DND-41 (cell line): Measurements from ENCODE around the gene KCNIP1.

Experiments used
- ATAC-seq: fragments of 200-7000 bp; cut with Tn5 transposase; 3 replicates; pipeline ENCODE4 v1.9.1; 2021; ENCODE audit warnings: low read depth; ENCODE audit not compliant: insufficient read depth
- DNase-seq: peaks from one replicate; pipeline ENCODE4 v3.0.0-alpha.2; 2020
- H2AFZ ChIP-seq: 2 replicates; pipeline ENCODE4 v1.6.0; 2012; ENCODE audit warnings: low read depth, low read length
- H3K27ac ChIP-seq: 2 replicates; pipeline ENCODE4 v1.5.1; 2012; ENCODE audit warnings: low read length, inconsistent platforms
- H3K27me3 ChIP-seq: fragments of 200-600 bp; sonication (generic); 2 replicates; pipeline ENCODE4 v1.6.0; 2012; ENCODE audit warnings: low read length, mild to moderate bottlenecking, inconsistent platforms; ENCODE audit not compliant: insufficient read depth, poor library complexity
- H3K36me3 ChIP-seq: 2 replicates; pipeline ENCODE4 v1.5.1; 2012; ENCODE audit warnings: low read length, inconsistent platforms; ENCODE audit not compliant: insufficient read depth
- H3K4me1 ChIP-seq: 2 replicates; pipeline ENCODE4 v1.5.1; 2012; ENCODE audit warnings: mild to moderate bottlenecking, low read length; ENCODE audit not compliant: insufficient read depth
- H3K4me2 ChIP-seq: 2 replicates; pipeline ENCODE4 v1.6.0; 2012; ENCODE audit warnings: mild to moderate bottlenecking, moderate library complexity, low read length, inconsistent platforms; ENCODE audit not compliant: insufficient read depth
- H3K4me3 ChIP-seq, 2 experiments: fragments of 200-600 bp in 1 of 2; shearing (Covaris generic) in 1 of 2; 2 replicates each; pipeline ENCODE4 v1.5.1; 2012 to 2016; ENCODE audit warnings: inconsistent platforms in 2 of 2, low read length in 2 of 2, mild to moderate bottlenecking in 2 of 2, low read depth in 1 of 2, moderate library complexity in 1 of 2
- H3K79me2 ChIP-seq: 2 replicates; pipeline ENCODE4 v1.6.0; 2012; ENCODE audit warnings: low read length, inconsistent platforms; ENCODE audit not compliant: insufficient read depth
- H3K9ac ChIP-seq: 2 replicates; pipeline ENCODE4 v1.6.0; 2012; ENCODE audit warnings: low read depth, mild to moderate bottlenecking, inconsistent platforms, low read length, moderate library complexity
- H3K9me3 ChIP-seq: 2 replicates; pipeline ENCODE4 v1.5.1; 2012; ENCODE audit warnings: low read length, moderate library complexity, mild to moderate bottlenecking, inconsistent platforms; ENCODE audit not compliant: insufficient read depth, severe bottlenecking
- H4K20me1 ChIP-seq: 2 replicates; pipeline ENCODE4 v1.6.0; 2012; ENCODE audit warnings: low read length; ENCODE audit not compliant: insufficient read depth
- EZH2 ChIP-seq: IDR thresholded peaks from 3 replicates; pipeline ENCODE4 v1.6.1; 2012; ENCODE audit warnings: borderline replicate concordance, low read depth, mild to moderate bottlenecking, moderate library complexity, low read length, inconsistent platforms; ENCODE audit not compliant: severe bottlenecking
- TF ChIP-seq, protein P1 (sequence below): IDR thresholded peaks from 2 replicates; pipeline ENCODE4 v1.5.1; 2012; ENCODE audit warnings: borderline replicate concordance, low read length, moderate library complexity, mild to moderate bottlenecking; ENCODE audit not compliant: poor library complexity, severe bottlenecking; ENCODE audit errors: extremely low read depth

Gene KCNIP1

GRCh38 chr5:170628028-170628427 lies 124.2 kb downstream of the KCNIP1 start:
- no peaks in the 10 kb centered on the region for H3K79me2 ChIP-seq
- no peak overlapping the region for H3K9ac ChIP-seq
- H3K27ac ChIP-seq: no peak overlapping the region
- peaks cover 5% of the 10 kb centered on the region for H3K4me1 ChIP-seq
- peaks cover 9% of the 10 kb centered on the region for H3K27me3 ChIP-seq
- TF ChIP-seq EZH2: no peak
- TF ChIP-seq, protein P1, sequence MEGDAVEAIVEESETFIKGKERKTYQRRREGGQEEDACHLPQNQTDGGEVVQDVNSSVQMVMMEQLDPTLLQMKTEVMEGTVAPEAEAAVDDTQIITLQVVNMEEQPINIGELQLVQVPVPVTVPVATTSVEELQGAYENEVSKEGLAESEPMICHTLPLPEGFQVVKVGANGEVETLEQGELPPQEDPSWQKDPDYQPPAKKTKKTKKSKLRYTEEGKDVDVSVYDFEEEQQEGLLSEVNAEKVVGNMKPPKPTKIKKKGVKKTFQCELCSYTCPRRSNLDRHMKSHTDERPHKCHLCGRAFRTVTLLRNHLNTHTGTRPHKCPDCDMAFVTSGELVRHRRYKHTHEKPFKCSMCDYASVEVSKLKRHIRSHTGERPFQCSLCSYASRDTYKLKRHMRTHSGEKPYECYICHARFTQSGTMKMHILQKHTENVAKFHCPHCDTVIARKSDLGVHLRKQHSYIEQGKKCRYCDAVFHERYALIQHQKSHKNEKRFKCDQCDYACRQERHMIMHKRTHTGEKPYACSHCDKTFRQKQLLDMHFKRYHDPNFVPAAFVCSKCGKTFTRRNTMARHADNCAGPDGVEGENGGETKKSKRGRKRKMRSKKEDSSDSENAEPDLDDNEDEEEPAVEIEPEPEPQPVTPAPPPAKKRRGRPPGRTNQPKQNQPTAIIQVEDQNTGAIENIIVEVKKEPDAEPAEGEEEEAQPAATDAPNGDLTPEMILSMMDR: no peak
- no peak for ATAC-seq
- no peak overlapping the region for H2AFZ ChIP-seq
- H4K20me1 ChIP-seq: peaks cover 5% of the 10 kb centered on the region
- no peaks in the 10 kb centered on the region for H3K9me3 ChIP-seq
- no peaks in the 10 kb centered on the region for H3K36me3 ChIP-seq
- no peak overlapping the region for H3K4me3 ChIP-seq
- no peak for DNase-seq
- H3K4me2 ChIP-seq: no peak overlapping the region

- Histone ChIP-seq H3K4me2 (no peak overlapping the region), H2AFZ (no peak overlapping the region), H3K27me3 (peaks cover 9% of the 10 kb centered on the region), H3K79me2 (no peaks in the 10 kb centered on the region), H4K20me1 (peaks cover 5% of the 10 kb centered on the region), H3K9ac (no peak overlapping the region), H3K9me3 (no peaks in the 10 kb centered on the region), H3K4me1 (peaks cover 13% of the 10 kb centered on the region), H3K4me3 (no peak overlapping the region), H3K36me3 (no peaks in the 10 kb centered on the region), H3K27ac (no peak overlapping the region)
- TF ChIP-seq, protein P1: no peak
- TF ChIP-seq EZH2: no peak
- DNase-seq: no peak
- ATAC-seq: no peak
Observed at GRCh38 chr5:170628691-170629565, 125.1 kb downstream of the KCNIP1 start.

DNA sequence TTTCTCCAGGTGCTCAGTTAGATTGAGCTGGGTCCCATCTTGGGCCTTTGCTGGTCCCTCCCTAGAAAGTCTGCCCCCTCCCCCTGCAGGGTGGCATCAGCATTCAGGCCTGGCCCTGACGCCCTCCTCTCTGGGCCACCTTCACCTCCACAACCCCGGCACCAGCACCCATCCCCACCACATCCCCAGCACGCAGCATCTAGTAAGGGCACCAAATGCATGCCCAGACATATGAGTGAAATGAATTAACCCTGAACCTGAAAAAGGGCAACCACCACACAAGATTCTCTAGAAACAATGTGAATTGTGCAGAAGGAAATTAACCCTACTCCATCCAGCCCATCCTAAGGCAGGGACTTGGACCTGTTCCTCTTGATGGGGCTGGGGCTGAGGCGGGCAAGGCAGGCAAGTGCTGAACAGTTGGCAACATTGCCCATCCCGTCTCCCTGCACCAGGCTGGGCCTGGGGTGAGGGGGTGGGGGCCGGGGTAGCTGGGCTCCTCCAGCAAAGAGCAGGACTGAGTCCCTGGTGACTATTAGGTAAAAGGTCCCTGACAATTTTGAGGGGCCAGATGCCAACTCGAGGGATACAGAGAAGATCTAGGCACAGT lies 125.9 kb downstream of the KCNIP1 start:
- ATAC-seq (no peak), DNase-seq (no peak)
- peaks cover 5% of the 10 kb centered on the region for H4K20me1 ChIP-seq
- no peak overlapping the region for H3K4me3 ChIP-seq
- TF ChIP-seq EZH2: no peak
- TF ChIP-seq, protein P1: no peak
- H2AFZ ChIP-seq: no peak overlapping the region
- no peaks in the 10 kb centered on the region for H3K36me3 ChIP-seq
- H3K79me2 ChIP-seq: no peaks in the 10 kb centered on the region
- H3K9ac ChIP-seq: no peak overlapping the region
- H3K27ac ChIP-seq: no peak overlapping the region
- peaks cover 20% of the 10 kb centered on the region for H3K4me1 ChIP-seq
- peaks cover 9% of the 10 kb centered on the region for H3K27me3 ChIP-seq
- H3K9me3 ChIP-seq: no peaks in the 10 kb centered on the region
- no peak overlapping the region for H3K4me2 ChIP-seq
